ENCODE data around the gene PAF1. TPM values are rescaled to one million over a fixed set of nuclear protein-coding genes. Genes with fewer than 3 reads are reported as not detected.

Gene PAF1
- polyA plus RNA-seq, 1 donor from 2014 or later, result 64.1 TPM

DNA sequence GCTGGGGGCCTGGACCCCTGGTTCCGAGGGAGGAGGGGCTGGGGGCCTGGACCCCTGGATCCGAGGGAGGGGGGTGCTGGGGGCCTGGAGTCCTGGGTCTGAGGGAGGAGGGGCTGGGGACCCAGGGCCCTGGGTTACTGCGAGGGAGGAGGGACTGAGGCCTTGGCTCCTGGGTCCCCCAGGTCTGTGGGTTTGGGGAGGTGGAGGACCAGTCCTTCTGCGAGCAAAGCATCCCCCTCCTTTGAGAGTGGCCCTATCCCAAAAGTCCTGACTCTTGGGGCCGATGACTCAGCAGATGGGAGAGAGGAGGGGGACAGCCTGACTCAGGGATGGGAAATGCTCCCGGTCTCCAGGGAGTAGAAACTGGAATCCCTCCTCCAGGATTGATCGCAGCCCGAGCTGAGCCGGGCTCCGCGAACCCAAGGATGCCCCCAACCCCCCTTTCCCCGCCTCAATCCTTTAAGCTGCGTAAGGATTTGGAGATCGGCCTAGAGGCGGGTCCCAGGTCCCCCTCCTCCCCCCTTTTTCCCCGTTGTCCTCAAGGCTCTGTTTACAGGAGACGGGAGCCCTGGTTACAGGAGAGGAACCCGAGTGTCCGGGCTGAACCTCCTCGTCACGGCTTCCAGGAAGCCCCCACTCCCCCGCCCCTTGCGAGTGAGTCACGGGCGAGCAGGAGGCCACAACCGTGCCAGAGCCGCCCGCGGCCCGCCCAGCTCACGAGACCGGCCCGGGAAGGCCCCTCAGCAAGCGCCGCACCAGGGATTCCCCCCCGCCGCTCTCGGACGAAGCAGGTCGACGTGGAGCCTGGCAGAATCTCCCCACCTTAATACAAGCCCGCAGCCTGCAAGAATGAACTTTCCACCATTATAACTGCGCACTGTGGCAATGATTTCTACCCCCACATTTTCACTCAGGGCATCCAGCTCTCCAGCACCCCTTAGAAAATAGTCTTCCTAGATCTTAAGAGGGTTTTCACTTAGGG, 12.7 kb upstream of the PAF1 start:
- Mint-ChIP-seq H3K36me3 (peaks cover 14% of the 10 kb centered on the region), H3K9me3 (no peaks in the 10 kb centered on the region), H3K27me3 (no peaks in the 10 kb centered on the region)

DNA sequence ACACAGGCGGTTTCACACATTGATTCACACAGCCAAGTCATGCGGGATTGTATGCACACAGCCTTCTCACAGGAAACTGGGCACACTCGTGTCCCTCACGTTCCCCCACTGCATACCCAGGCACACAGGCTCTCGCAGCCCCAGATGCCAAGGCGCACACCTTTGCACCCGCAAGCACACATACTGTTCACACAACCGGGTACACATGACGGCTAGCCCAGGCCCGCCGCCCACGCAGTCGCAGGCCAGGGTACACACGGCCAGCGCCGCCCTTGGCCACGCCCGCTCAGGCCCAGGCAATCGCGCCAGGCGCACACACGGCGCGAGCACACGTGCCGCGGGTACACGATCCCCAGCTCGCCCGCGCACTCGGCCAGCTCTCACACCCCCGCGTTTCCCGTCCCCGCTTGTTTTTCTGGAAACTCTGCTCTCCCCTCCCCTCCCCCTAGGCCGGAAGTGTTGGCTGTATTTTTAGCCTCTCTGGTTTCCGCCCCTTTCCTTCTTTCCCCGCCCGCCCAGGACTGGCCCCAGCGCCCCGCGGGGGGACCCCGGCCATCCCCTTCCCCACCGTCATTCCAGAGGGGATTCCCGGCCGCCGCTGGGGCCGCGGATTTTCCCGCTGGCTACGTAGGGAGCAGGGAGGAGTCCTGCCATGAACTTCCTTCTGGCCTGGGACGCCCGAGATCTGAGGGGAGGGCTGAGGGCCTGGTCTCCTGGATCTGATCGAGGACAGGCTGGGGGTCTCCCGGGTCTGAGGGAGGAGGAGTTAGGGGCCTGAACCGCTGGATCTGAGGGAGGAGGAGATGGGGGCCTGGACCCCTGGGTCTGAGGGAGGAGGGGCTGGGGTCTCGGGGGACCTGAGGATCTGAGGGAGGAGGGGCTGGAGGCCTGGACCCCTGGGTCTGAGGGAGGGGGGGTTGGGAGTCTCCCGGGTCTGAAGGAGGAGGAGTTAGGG, 11.7 kb upstream of the PAF1 start:
- Mint-ChIP-seq H3K4me3 (peak overlapping the region; percentile 81 to 97 (median 94)), H3K36me3 (peaks cover 6% of the 10 kb centered on the region), H3K27ac (peak overlapping the region; percentile 97 to 100 (median 100)), H3K27me3 (no peaks in the 10 kb centered on the region), H3K9me3 (no peaks in the 10 kb centered on the region), H3K4me1 (peaks cover 35 to 48% (median 47%) of the 10 kb centered on the region in 3 donors)

More for the DNA sequence above, 12.7 kb upstream of the PAF1 start:
- Mint-ChIP-seq H3K27ac (peak overlapping the region; percentile 97 to 100 (median 100)), H3K4me1 (peaks cover 30 to 42% (median 40%) of the 10 kb centered on the region in 3 donors), H3K4me3 (peak overlapping the region; percentile 81 to 97 (median 90))

DNA sequence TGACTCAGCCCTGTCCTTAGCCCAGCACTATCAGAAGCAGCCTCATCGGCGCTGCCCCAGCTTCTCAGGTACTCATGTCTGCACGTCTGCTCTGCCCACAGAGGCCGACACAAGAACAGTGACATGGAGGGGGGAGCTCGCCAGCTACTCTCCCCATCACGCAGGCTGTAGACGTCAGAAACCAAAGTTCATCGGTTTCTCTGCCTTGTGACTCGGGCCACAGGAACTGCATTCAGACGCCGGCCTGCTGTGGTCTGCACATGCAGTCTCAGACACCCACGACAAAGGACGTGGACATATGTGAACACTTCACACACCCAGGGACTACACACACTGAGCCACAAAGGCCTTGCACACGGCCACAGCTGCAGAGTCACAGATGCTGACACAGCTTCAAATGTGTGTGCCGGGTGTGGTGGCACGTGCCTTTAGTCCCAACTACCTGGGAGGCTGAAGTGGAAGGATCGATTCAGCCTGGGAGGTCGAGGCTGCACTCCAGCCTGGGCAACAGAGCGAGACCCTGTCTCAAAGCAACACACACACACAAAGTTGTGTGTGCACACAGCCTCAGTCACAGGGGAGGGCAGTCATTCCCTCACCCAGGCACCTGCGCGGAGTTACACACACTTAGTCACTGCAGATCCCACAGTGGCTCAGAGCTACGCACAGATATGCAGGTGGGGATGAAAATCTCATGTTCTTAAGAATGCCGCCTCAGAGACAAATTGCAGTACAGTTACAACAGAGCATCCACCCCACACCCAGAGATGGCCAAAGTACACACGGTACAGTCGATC, 10.8 kb upstream of the PAF1 start:
- Mint-ChIP-seq H3K9me3 (no peaks in the 10 kb centered on the region), H3K27ac (peak overlapping the region; percentile 97 to 100 (median 100)), H3K4me1 (peaks cover 38 to 51% (median 50%) of the 10 kb centered on the region in 3 donors), H3K4me3 (peak overlapping the region; percentile 81 to 97 (median 94)), H3K36me3 (peaks cover 3% of the 10 kb centered on the region), H3K27me3 (no peaks in the 10 kb centered on the region)

DNA sequence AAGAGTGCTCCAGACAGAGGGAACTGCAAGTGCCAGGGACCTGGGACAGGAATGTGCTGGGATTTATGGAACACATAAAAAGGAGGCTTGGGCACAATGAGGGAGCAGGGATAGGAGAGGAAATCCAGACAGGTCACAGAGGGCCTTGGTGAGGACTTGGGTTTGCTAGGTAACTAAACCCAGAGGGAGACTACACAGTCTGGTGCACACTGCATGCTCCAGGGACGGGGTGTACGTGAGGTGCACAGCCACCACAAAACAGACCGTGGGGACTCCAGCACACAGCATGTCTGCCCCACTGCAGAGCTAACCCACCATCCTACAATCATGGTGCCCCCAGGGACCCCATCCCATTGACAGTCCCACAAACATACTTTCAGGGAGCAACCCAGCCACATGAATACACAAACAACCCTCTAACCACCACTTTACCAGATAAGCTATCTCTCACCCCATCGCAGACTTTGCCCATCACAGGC, 10.2 kb upstream of the PAF1 start:
- Mint-ChIP-seq H3K4me1 (peaks cover 38 to 49% (median 48%) of the 10 kb centered on the region in 3 donors), H3K4me3 (peak overlapping the region; percentile 81 to 97 (median 94)), H3K36me3 (peaks cover 3% of the 10 kb centered on the region), H3K27me3 (no peaks in the 10 kb centered on the region), H3K9me3 (no peaks in the 10 kb centered on the region), H3K27ac (peak overlapping the region; percentile 97 to 100 (median 100))

DNA sequence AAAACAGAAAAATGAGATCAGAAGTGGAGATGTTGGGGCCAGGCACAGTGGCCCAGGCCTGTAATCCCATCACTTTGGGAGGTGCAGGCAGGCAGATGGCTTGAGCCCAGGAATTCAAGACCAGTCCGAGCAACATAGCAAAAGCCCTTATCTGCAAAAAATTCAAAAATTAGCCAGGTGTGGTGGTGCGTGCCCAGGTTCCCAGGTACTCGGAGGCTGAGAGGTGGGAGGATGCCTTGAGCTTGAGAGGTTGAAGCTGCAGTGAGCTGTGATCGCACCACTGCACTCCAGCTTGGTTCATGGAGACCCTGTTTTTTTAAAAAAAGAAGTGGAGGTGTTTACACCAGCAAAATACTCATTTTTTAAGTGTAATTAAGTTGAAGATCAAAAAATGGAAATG, 9.2 kb upstream of the PAF1 start:
- peak overlapping the region; percentile 12 to 97 (median 78) for H3K4me3 Mint-ChIP-seq
- peaks cover 4% of the 10 kb centered on the region for H3K36me3 Mint-ChIP-seq
- no peaks in the 10 kb centered on the region for H3K27me3 Mint-ChIP-seq
- peak overlapping the region; percentile 89 to 100 (median 100) for H3K27ac Mint-ChIP-seq
- H3K9me3 Mint-ChIP-seq, result no peaks in the 10 kb centered on the region
- peaks cover 34 to 44% (median 43%) of the 10 kb centered on the region in 3 donors for H3K4me1 Mint-ChIP-seq

DNA sequence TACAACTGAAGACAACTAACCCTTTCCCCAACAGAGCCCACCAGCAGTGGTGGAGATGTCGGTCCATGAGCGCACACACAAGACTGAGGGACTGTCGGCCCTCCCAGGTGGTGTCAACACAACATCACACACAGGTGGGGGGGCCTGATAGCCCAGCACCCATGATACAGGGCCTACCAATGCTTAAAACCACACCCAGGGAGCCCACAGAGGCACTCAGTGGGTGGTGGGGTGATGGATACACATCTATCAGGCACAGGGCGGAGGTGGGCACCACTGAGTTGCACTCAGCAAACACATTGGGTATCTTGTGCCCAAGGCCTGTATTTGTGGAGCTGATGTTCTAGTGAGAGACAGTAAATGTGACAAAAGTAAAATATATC, 8.8 kb upstream of the PAF1 start:
- peak overlapping the region; percentile 89 to 100 (median 100) for H3K27ac Mint-ChIP-seq
- H3K36me3 Mint-ChIP-seq, result peaks cover 4% of the 10 kb centered on the region
- H3K4me1 Mint-ChIP-seq, result peaks cover 34 to 41% (median 40%) of the 10 kb centered on the region in 3 donors

DNA sequence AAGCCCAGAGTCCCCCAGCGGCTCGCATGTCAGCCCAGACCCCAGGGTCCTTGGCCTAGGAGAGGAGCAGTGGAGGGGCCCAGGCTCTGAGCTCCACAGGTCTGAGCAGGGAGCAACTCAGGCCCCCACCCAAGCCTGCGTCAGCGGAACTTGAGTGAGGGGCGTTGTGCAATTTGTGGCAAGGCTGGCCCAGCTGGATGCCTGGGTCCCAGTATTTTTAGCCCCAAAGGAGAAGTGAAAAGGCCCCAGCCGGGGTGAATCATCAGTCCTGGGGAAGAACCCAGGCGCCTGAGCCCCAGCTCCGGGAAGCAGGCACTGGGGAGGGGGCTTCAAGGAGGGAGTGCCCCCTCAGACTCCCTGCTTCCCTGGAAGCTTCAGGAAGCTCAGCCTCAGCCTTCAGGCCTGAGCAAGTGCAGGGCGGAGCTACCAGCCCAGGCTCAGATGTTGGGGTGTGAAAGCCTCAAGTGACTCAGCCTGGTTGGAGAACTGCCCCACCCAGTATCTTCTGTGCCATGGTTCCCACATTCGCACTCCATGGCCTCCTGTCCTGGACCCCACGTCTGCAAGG, 7.5 kb upstream of the PAF1 start:
- Mint-ChIP-seq H3K27ac (peak overlapping the region; percentile 93 to 100 (median 95)), H3K4me1 (peaks cover 28 to 39% (median 37%) of the 10 kb centered on the region in 3 donors), H3K27me3 (no peaks in the 10 kb centered on the region), H3K9me3 (no peaks in the 10 kb centered on the region), H3K4me3 (peak overlapping the region in 2 of 4 donors; percentile 84 to 89), H3K36me3 (peaks cover 4% of the 10 kb centered on the region)

More for the DNA sequence above, 8.8 kb upstream of the PAF1 start:
- Mint-ChIP-seq H3K4me3 (peak overlapping the region in 3 of 4 donors; percentile 78 to 97 (median 79)), H3K27me3 (no peaks in the 10 kb centered on the region), H3K9me3 (no peaks in the 10 kb centered on the region)

DNA sequence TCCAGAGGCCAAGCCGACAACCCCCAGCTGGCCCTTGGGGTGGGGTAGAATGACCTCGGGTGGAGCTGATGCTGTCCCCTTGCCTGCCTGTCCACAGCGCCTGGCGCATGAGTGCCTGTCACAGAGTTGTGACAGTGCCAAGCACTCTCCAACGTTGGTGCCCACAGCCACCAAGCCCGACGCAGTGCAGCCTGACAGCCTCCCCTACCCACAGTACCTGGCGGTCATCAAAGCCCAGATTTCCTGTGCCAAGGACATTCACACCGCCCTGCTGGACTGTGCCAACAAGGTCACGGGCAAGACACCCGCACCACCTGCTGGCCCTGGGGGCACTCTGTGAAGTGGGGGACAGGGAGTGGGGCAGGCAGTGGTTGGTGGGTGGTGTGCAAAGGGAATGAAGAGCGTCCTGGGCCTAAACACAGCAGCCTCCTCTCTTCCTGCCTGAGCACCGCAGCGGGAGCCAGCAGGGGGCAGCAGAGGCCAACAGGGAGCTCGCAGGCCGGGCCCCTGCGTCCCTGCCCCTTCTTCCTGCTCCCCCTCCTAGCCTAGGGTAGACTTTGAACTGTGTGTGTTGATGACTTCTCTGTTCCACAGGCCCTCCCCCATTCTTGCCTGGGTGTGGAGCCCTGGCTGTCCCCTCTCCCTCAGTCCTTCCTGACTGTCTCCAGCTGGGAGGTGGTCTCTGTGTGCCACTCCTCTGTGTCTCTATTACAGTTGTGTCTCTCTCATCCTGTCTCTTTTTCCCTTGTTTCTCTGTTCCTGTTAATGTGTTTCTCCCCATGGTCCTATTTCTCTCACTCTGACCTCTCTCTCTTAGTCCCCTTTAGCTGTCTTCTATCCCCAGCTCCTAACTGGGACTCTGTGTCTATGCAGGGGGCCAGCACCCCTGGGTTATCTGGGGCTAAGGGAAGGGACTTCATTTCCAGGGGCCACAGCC, 6.7 kb upstream of the PAF1 start:
- Mint-ChIP-seq H3K27ac (peak overlapping the region; percentile 93 to 100 (median 95)), H3K27me3 (no peaks in the 10 kb centered on the region), H3K9me3 (no peaks in the 10 kb centered on the region), H3K4me3 (peak overlapping the region; percentile 4 to 89 (median 58)), H3K36me3 (peaks cover 4% of the 10 kb centered on the region), H3K4me1 (peaks cover 28 to 39% (median 38%) of the 10 kb centered on the region in 3 donors)

DNA sequence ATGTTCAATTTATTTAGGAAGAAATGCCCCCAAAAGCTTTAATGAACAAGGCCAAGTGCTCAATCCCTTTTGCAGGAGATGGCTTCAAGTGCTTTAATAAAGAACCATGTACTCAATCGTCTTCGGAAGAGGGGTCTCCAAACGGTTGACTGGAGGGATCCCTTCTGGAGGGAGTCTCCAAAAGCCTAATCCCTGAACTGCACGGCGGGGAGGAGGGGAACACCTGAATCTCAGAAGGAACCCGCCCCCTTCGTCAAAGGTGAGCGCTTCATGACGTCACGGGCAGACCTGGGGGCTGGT, 505 bp downstream of the PAF1 start:
- H3K36me3 Mint-ChIP-seq, result peaks cover 7% of the 10 kb centered on the region
- no peaks in the 10 kb centered on the region for H3K9me3 Mint-ChIP-seq
- H3K4me3 Mint-ChIP-seq, result peak overlapping the region; percentile 84 to 97 (median 97)
- H3K27ac Mint-ChIP-seq, result peak overlapping the region; percentile 78 to 99 (median 98)
- no peaks in the 10 kb centered on the region for H3K27me3 Mint-ChIP-seq
- H3K4me1 Mint-ChIP-seq, result peaks cover 7 to 19% (median 16%) of the 10 kb centered on the region in 3 donors

DNA sequence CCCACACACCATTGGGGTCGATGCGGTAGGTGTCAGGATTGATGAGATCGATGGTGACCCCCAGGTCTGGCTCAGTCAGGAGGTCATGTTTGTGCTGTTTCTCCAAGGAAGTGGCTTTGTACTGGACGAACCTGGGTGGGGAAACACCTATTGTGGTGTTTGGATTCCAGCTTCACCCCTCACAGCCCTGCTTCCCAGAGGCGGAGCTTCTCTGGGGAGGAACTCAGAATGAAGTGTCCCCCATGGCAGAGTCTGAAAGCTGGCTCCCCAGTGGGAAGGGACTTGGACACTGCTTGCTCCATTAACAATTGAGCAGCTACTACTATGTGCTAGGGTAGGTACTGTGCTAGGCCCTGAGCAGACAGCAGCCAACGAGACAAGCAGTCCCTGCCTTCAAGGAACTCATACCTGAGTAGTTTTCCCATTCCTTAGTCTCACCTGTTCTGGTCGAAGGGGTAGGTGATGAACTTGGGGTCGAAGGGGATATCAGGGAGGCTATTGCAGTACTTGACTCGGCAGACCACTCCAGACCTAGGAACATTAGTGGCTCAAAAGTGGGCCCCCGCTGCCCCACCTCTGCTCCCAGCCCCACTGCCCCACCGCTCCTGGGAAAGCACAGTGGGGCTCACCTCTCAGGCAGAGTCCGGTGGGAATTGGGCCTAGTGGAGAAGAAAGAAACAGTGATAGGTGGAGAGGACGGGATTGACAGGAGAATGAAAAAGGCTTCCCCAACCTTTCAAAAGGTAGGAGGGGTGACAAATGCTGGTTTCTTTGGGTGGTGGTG, 1.1 kb downstream of the PAF1 start:
- H3K9me3 Mint-ChIP-seq, result no peaks in the 10 kb centered on the region
- peaks cover 7 to 19% (median 16%) of the 10 kb centered on the region in 3 donors for H3K4me1 Mint-ChIP-seq
- peaks cover 5% of the 10 kb centered on the region for H3K36me3 Mint-ChIP-seq
- H3K27ac Mint-ChIP-seq, result peak overlapping the region; percentile 78 to 99 (median 98)
- no peaks in the 10 kb centered on the region for H3K27me3 Mint-ChIP-seq
- peak overlapping the region; percentile 84 to 97 (median 97) for H3K4me3 Mint-ChIP-seq

DNA sequence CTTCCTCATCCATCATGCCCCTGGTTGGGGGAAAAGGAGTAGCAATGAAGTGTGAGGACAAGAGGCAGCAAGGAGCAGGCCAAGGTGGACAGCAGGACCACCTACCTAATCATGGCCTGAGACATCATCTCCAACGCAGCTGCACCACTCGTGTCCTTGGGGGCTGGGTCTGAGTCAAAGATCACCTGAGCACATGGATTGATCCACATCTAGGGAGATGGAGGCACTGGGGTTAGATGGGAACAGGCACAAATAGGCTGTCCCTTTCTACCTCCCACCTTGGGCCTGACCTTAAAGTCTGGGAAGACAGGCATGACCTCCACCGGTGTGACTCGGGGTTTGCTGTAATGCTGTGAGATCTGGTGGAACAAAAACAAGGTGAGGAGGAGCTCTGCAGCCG, 2.2 kb downstream of the PAF1 start:
- peaks cover 7 to 19% (median 16%) of the 10 kb centered on the region in 3 donors for H3K4me1 Mint-ChIP-seq
- H3K9me3 Mint-ChIP-seq, result no peaks in the 10 kb centered on the region
- H3K27ac Mint-ChIP-seq, result peak overlapping the region; percentile 73 to 88 (median 78)
- peak overlapping the region in 1 of 4 donors; percentile 84 for H3K4me3 Mint-ChIP-seq
- peaks cover 5% of the 10 kb centered on the region for H3K36me3 Mint-ChIP-seq
- H3K27me3 Mint-ChIP-seq, result no peaks in the 10 kb centered on the region

DNA sequence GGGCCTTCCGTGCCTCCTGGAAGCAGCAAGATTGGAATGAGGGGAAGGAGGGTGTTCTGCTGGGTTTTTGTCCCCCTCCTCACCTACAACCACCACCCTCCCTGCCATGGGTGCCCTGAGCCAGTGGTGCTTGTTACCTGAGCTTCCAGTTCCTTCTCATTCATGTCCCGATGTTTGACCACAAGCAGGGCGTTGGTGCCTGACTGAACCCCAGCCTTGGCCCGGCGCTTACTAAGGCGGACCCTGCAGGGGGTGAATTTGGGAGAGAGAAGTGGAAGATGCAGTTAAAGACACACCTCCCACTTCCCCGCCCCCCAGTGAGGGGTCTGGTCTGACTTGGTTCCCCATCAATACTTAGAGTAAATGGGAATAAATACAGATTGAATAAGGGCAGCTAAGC, 4.3 kb downstream of the PAF1 start:
- Mint-ChIP-seq H3K36me3 (peaks cover 4% of the 10 kb centered on the region), H3K27ac (peak overlapping the region in 2 of 3 donors; percentile 19 to 91), H3K27me3 (no peaks in the 10 kb centered on the region), H3K4me3 (peak overlapping the region in 1 of 4 donors; percentile 22), H3K9me3 (no peaks in the 10 kb centered on the region), H3K4me1 (peaks cover 7 to 13% (median 8%) of the 10 kb centered on the region in 3 donors)

All from IgD-negative memory B cell (primary cell).